ENCODE data around the gene KLF17.

KLF17 gene, protein sequence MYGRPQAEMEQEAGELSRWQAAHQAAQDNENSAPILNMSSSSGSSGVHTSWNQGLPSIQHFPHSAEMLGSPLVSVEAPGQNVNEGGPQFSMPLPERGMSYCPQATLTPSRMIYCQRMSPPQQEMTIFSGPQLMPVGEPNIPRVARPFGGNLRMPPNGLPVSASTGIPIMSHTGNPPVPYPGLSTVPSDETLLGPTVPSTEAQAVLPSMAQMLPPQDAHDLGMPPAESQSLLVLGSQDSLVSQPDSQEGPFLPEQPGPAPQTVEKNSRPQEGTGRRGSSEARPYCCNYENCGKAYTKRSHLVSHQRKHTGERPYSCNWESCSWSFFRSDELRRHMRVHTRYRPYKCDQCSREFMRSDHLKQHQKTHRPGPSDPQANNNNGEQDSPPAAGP

DNA sequence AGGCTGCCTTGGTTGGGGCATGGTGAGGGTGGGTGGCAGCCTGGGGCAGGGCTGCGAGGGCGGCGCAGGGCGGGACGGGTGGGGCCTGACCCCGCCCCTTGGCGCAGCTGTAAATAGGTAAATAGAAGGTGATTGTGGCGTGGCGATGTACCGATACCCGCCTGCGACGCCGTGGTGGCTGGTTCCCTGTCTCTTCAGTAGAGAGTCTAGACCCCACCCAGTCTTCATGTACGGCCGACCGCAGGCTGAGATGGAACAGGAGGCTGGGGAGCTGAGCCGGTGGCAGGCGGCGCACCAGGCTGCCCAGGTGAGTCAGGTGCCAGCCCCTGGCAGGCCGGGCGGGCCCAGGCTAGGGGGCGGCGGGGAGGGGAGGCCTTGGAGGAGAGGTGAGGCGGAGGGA, at the start of gene KLF17:
Gene KLF17, plus strand, starts transcription at position 140 of the 400 bp plus-strand sequence. Its CDS starts 87 bp downstream, at position 227.
- DNase-seq, result no peak

DNA sequence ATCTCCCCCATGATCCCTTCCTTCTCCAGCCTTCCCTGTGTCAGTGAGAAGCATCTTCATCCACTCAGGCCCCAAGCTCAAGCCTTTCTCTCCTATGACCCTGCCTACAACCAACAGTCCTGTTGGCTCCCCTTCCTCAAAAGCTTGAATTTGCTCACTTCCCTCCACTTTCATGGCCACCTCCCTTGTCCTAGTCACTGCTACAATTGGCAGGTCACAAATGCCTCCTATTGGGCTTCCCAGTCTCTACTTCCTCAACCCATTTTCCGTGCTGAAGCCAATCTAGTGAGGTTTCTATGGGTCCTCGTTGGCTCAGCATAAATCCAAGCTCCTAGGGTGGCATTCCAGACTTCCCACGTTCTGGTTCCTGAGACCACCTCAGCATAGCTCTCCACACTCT, 47.2 kb upstream of the KLF17 start:
- no peak for DNase-seq

DNA sequence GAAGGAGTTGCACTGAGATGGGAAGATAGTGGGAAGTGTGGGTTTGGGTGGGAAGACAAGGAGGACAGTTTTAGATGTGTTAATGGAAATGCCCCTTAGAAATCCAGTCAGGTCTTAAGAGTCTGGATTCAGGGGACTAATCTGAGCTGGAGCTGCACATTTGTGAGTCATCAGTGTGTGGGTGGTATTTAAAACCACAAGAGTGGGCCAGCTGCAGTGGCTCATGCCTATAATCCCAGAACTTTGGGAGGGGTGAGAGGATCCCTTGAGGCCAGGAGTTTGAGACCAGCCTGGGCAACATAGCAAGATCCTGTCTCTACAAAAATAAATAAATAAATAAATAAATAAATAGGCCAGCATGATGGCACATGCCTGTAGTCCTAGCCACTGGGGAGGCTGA, 46.4 kb upstream of the KLF17 start:
- no peak for DNase-seq

DNA sequence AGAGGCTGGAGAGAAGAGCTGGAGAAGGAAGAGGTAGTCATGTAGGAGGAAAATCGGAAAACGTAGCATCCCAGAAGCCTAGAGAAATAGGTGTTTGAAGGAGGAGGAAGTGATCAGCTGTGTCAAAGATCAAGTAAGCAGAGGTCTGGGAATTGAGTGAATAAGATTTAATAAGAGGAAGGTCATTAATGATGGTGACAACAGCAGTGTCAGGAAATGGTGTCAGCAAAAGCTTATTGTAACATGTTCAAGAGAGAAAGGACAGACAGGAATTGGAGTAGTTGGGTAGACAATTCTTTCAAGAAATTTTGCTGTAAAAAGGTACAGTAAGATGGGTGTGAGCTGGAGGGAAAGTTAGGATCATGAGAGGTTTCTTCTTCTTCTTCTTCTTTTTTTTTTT, 45.8 kb upstream of the KLF17 start:
- no peak for DNase-seq

DNA sequence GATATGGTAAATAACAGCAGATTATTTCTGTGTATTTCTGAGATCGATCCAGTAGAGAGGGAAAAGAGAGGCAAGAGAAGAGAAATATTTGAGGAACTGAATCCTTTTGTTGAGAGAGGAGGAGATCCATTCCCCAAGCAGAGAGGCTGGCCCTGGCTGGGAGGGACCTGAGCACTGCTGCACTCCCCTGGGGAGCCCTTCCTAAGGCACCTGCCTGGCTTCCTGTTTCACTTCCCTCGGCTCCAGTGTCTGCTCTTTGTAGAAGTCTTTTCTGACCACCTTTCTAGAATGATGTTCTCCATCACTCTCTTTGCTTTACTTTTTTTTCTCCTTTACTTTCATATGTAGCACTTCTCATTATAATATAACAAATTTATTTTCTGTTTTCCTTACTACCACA, 45.1 kb upstream of the KLF17 start:
- no peak for DNase-seq

DNA sequence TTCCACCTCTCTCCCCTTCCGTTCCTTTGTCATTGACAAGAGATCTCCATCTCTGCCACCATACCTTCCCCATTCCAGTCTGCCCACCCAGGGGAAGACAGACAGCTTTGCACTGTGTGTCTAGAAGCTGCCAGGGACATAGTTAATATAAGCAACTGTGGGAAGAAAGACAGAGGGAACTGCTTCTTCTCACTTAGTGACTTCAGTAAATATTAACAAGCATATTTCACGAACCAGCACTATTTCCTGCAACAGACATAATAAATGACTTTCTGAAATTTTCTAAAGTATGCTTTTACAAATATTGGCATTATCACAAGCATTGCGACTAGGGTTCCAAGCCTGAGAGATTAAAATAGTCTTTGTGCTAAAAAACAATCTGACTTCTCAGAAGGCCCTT, 44.2 kb upstream of the KLF17 start:
- no peak for DNase-seq

DNA sequence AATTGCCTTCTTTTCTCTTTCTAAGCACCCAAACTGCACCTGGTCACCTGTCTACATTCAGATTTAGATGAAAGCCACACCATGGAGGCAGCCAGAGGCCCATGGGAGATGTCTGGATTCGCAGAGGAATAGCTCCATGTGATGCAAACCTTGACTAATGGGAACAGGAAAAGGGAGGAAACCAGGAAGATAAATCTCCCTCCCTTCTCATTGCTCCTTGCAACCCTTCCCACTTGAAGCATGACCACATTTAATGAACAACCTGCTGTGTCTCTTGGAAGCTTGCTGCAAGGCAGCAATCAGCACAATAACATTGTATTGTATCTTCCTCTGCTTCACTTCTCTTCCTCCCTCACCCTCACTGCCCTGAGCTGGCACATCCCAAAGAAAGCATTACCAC, 42.6 kb upstream of the KLF17 start:
- DNase-seq, result no peak

DNA sequence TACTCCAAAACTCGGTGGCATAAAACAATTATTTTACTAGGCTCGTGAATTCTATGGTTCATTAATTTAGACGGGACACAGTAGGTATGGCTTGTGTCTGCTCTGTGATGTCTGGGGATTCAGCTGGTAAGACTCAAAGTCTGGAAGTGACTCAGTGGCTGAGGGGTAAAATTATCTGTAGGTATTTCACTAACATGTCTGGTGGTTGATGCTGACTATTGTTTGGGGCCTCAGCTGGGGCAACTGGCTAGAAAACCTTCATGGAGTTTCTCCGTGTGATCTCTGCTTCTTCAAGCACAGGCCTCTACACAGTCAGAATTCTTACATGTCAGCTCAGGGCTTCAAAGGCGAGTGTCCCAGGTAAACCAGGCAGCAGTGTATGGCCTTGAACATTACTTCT, 41.2 kb upstream of the KLF17 start:
- no peak for DNase-seq

DNA sequence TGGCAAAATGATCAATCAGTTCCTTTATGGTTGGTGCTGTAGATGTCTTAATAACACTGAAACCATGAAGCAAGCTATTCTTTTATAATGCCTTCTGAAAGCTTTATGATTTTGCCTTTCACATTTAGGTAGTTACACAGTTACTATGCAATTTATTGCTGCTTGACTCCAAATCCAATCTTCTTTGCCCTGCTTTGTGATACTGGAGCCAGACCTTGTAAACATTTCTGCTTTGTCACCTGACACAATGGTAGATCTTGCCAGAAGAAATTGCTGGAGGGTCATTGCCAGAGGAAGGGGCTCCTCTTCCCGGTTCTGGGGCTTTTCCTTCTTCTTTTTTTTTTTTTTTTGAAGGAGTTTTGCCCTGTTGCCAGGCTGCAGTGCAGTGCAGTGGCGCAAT, 40.5 kb upstream of the KLF17 start:
- no peak for DNase-seq

DNA sequence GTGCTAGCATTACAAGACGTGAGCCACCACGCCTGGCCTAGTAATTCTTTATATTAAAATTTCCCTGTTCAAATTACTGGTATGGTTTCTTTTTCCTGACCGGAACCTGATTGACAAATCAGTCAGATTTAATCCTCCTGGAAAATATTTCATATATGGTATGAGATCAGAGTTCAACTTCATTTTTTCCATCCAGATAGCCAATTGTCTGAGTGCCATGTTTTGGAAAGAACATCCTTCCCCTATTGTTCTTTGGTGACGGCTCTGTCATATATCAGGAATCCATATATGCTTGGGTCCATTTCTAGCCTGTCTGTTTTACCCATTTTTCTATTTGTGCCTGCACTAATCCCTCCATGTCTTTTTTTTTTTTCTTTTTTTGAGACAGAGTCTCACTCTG, 39.1 kb upstream of the KLF17 start:
- no peak for DNase-seq

DNA sequence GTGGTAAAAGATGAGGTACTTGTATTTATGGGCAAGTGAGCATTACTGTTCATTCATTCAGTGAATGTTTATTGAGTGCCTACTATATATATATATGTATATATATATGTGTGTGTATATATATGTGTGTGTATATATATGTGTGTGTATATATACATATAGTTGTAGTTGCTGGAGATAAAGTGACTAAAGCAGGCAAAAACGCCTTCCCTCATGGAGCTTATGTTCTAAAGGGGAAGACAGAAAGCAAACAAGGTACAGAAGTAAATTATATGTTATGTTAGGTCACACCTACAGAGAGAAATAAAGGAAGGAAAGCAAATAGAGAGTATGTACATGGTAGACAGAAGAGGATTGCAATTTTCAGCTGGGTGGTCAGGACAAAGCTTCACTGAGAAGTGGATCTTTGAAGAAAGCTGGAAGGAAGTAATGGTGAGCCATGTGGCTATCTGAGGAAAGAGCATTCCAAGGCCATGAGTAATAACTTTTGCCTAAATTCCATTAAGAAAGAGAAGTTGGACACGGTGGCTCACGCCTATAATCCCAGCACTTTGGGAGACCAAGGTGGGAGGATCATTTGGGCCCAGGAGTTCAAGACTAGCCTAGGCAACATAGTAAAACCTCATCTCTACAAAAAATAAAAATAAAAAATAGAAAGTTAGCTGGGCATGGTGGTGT, 33.5 kb upstream of the KLF17 start:
- DNase-seq, result no peak

DNA sequence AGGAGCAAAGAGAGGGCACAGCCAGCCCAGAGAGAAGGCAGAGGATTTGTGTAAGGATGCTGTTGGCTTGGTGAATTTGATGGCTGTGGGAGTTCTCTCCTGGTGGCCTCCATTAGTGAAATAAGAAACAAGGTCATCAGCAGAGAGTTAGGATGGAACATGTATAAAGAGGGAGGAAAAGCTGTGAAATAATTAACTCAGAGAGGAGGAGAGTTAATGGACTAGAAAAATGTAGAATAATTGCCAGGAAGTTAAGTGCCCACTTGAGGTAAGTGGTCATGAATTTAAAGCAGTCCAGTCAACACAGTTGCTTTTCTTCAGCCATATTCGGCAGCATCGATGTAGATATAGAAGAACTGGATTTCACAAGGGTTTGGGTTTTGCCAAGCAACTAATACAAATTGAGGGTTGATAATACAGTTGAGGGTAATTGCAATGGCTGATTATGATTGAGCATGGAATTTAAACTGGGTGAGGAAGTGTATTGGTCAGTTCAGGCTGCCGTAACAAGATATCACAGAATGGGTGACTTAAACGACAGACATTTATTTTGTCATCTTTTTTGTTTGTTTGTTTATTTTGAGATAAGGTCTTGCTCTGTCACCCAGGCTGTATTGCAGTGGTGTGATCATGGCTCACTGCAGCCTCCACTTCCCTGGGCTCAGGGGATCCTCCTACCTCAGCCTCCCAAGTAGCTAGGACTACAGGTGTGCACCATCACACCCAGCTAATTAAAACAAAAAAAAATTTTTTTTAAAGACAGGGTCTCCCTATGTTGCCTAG, 31.7 kb upstream of the KLF17 start:
- DNase-seq, result peak; percentile 84

DNA sequence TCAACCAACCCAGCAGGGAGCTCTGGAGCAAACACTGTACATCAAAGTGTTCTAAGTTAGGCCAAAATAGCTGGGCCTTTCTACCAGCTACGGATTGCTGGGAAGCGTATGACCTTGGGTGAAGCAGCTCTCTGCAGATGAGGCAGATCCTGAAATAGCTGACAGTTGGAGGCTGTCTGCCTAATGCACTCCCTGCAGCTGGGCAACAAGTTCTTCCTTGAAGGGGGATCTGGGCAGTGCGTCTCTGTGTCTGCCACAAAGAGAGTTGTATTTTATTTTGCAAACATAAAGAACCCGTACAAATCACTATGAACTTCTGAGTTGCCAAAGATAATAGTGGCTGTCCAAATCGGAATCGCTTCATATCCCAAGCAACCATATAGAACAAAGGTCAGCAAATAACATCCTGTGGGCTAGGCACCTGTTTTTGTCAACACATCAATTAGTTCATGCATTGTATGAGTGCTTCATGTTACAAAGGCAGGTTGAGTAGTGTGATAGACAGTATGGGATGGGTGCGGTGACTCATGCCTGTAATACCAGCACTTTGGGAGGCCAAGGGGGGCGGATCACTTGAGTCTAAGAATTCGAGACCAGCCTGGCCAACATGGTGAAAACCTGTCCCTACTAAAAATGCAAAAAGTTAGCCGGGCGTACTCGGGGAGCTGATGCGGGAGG, 29.1 kb upstream of the KLF17 start:
- no peak for DNase-seq

DNA sequence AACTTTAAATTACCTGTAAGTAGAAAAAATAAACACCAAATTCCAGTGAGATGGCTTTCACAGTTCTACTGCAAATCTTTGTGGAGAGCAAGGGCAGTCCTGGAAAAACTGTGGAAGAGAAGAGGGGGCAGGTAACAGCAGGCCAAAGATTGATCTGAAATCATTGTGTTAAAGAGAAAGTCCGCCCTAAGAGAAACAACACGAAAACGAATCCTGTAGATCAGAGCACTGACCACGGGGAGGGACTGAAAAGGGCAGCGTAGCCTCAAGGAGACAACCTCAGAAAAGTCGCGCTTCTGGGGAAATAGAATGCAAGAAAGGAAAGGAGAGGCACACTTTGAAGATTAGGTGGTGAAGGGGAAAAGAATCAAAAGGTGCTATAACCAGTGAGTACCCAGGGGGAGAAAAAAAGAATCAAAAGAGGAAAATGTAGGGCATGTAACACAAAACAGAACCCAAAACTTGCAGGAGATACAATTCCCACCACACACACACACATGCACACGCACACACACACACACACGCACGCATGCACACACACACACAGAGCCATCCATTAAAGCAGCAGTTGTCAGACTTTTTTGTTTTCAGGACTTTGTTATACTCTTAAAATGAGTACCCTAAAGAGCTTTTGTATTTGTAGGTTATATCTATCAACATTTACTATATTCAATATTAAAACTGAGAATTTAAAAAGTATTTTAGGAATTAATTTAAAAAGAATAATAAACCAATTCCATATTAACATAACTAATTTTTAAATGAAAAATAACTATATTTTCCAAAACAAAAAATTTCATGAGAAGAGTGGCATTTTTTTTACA, 28.0 kb upstream of the KLF17 start:
- DNase-seq, result no peak

DNA sequence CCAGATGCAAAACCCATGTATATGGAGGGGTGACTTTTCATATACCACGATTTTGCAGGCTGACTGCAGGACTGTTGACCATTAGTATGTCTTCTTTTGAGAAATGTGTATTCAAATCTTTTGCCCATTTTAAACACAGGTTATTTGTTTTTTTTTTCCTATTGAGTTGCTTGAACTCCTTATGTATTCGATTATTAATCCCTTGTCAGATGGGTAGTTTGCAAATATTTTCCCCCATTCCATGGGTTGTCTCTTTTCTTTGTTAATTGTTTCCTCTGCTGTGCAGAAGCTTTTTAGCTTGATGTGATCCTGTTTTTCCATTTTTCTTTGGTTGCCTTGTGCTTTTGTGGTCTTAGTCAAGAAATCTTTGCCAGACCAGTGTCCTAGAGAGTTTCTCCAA, 24.6 kb upstream of the KLF17 start:
- no peak for DNase-seq

DNA sequence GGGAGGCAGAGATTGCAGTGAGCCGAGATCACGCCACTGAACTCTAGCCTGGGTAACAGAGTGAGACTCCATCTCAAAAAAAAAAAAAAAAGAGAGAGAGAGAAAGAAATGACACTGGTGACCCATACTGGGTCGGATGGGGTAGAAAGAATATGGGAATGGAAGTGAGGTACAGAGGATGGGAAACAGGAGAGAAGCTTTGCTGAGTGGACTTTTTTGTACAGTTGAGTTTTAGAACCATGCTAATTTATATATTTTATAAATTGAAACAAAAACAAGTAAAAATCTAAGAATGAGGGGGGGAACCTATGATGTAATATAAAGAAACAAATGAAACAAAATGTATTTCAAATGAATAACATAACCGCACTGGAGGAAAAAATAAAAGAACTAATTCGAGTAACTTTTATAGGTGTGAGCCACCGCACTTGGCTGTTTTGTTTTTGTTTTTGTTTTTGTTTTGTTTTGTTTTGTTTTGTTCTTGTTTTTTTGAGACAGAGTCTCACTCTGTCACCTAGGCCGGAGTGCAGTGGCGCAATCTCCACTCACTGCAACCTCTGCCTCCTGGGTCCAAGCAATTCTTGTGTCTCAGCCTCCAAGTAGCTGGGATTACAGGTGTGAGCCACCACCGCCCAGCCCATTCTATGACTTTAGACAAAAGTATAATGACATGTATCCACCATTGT, 18.3 kb upstream of the KLF17 start:
- no peak for DNase-seq

DNA sequence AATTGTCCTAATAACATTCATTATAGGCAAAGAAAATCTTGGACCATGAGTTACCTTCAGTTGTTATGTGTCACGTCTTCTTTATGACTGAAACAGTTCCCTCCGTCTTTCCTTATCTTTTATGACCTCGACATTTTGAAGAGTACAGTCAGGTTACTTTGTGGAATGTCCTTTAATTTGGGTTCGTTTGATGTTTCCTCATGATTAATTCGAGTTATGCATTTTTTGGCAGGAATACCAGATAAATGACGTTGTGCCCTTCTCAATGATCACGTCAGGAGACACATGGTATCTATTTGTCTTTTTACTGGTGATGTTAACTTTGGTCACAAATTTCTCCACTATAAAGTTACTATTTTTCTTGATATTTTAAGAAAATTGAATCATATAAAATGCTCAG, 17.3 kb upstream of the KLF17 start:
- DNase-seq, result no peak

DNA sequence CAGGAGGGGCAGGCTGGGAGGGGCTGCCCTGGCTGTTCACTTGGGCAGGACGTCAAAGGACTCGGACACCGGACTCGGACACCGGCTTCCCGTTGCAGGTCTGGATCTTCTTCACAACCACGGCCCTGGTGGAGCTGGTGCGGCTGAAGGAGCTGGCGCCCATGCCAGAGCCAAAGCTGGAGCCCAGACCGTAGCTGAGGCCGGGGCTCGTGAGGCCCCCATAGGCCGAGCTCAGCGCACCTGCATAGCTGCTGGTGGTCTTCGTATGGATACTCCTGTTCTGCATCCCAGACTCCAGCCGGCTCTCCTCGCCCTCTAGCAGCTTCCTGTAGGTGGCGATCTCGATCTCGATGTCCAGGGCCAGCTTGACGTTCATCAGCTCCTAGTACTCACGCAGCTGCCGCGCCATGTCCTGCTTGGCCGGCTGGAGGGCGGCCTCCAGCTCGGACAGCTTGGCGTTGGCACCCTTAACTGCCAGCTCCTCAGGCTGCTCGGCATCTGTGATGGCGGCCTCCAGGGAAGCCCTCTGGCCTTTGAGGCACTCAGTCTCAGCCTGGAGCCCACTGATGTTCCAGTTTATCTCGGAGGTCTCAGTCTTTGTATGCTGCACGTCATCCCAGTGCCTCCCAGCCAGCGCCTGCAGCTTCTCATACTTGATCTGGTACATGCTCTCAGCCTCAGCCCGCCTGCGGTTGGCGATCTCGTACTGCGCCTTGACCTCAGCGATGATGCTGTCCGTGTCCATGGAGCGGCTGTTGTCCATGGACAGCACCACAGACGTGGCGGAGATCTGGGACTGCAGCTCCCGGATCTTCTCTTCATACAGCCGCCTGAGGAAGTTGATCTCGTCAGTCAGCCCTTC, 15.1 kb upstream of the KLF17 start:
- DNase-seq, result no peak

DNA sequence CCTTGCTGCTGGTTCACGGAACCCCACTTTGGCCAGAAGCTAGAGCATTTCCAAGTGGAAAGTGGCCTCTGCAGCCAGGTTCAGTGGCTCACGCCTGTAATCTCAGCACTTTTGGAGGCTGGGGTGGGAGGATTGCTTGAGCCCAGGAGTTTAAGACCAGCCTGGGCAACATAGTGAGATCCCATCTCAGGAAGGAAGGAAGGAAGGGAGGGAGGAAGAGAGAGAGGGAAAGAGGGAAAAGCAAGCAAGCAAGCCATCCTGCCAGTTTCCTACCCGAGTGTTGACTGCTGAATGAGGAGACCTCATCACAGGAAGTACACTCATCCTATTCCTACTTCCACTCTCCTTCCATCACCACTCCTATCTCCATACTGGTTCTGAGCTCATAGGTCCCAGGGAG, 12.8 kb upstream of the KLF17 start:
- DNase-seq, result no peak

DNA sequence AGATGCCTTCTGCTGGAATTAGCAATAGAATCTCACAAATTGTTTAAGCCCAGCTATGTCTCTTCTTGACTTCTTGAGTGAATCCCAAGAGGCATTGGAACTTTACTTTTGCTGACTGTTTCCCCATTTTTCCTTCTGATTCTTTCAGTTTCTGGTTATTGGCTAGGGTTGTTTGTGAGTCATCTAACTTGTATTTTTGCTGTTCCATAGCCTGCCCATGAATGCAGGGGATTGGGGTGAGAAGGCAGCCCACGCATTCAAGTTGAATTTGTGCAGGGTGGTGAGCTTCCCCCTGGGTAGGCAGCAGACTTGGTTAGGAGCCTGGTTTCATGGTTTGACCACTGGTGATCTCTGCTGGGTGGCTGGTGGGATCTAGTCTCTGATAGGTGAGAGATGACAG, 10.4 kb upstream of the KLF17 start:
- no peak for DNase-seq

DNA sequence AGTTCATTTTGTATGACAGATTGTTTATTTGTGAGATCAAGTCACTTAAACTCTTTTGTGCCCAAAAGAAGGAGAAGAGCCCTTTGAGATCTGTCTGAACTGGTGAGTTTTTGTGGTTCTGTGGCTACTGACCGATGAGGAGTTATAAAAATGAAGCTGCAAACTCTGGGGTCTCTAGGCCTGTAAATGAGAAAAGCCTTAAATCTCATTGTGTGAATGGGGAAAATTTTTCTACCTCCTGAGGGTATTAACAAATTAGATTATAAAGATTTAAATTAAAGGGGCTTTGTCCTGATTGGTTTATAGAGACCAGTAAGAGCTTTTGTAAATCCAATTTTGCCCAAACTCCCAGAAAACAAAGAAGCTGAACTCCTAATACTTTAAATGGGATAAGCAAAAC, 9.7 kb upstream of the KLF17 start:
- DNase-seq, result no peak

All from NCI-H1105 (cell line).